IPS DF 4.7 (cell line): ENCODE measurements around the gene POLN.

Experiments
- DNase-seq: peaks from one replicate; pipeline ENCODE4 v3.0.0-alpha.2; 2013; ENCODE audit warnings: low spot score; ENCODE audit errors: extremely low read depth

The POLN gene

DNA sequence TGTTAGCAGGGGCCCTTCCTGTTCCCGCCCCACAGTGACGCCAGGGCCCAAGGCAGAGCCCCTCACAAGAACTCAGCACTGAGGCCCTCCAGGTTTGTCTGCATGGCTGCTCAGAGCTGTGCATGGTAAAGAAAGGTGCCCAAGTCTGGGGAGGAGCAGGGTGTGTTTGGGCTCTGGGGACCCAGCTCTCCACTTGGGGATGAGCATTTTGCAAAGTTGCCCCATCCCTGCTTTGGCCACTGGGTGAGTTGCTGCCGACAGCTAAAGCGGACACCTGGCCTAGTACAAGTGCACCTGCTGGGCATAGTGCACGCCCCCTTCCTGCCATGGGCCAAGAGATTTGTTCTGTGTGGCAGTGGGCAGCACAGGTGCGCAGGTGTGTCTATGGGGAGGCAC, 22.0 kb upstream of the POLN start:
- no peak for DNase-seq

DNA sequence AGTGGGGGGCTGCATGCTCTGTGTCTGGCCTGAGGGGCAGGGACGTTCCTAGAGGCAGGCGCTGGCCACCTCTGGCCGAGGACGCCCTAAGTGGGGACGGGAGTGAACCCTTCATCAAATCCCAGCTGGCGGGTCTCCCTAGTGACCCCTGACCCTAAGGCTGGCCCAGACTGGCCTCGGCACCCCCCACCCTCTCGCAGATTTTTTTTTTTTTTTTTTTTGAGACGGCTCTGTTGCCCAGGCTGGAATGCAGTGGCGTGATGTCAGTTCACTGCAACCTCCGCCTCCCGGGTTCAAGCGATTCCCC, 21.0 kb upstream of the POLN start:
- no peak for DNase-seq

DNA sequence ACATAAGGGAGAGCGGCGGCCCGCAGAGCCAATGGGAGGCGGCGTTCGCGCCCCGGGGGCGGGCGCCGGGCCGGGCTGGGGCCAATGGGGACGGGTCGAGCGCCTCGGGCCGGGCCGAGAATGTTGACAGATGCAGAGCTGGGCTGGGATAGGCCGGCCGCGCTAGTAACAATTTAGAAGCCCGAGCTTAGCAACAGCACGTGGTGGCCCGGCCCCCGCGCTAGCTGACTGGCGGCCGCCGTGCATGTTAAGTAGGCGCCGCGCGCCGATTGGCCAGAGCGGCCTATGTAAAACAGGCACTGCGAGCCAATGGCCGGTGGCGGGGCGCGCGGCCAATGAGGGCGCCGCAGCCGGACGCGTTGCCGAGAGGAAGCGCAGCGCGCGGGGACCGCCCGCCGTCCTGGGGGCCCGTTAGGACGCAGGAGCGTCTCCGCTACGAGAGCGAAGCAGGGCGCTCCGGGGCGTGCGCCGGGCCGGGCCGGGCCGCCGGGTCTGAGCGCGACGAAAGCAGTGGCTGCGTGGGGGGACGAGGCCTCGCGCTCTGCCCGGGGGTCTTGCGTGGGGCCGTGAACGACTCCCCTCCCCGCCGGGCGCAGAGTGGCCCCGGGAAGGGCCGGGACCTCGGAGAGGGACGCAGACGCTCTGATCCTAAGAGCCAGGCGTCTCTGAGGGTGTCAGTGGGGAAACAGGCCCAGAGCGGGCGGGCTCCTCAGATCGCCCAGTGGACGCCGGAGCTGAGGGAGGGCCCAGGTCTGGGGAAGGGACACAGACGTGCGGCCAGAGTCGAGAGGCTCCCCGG, 20.4 kb upstream of the POLN start:
- peak; percentile 87 for DNase-seq

DNA sequence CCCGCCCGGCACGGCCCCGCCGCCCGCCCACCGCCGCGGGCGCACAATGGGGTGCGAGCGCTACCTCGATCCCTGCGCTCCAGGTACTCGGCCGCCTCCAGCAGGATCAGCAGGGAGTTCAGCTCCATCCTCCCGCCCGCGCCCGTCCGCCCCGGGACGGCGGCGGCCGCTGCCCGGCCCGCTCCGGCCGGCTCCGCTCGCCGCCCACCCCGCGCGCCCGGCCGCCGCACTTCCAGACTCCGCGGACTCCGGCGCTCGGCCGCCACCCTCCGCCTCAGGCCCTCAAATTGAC, 19.9 kb upstream of the POLN start, which contains the start of gene MXD4:
Gene MXD4, minus strand, starts transcription at position 257 of the 292 bp plus-strand sequence. Its CDS starts 129 bp downstream, at position 128.
- no peak for DNase-seq

DNA sequence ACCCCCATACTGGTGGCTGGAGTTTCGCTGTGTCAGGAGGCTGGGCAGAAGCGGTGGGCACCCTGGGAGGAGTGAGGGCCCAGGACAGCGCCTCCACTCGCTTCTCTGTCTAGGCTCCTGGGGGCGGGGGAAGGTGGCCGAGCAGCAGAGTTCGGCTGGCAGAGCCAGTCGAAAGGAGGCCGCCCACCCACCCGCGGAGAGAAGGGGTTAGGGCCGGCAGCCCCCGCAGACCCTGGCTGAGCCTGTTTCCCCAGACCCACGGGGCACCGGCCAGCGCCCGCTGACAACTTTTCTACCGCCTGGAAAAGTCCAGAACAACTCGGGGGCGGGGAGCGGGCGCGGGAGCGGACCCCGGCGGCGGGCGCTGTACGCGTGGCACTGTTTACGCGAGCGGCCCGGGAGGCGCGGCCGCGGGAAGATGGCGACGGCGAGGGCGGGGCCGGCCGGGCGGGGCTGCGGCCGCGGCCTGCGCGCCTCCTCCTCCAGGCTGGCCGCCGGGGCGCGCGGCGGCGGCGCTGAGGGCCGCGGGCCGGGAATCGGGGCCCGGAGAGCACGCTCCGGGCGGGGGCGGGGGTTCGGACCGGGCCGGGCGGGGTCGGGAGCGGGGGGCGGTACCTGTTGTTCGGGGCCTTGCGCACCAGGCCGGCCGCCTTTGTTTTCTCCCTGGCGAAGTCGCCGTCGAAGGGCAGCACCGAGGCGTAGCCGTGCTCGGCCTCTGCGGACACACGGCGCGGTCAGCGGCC, 19.4 kb upstream of the POLN start:
- no peak for DNase-seq

DNA sequence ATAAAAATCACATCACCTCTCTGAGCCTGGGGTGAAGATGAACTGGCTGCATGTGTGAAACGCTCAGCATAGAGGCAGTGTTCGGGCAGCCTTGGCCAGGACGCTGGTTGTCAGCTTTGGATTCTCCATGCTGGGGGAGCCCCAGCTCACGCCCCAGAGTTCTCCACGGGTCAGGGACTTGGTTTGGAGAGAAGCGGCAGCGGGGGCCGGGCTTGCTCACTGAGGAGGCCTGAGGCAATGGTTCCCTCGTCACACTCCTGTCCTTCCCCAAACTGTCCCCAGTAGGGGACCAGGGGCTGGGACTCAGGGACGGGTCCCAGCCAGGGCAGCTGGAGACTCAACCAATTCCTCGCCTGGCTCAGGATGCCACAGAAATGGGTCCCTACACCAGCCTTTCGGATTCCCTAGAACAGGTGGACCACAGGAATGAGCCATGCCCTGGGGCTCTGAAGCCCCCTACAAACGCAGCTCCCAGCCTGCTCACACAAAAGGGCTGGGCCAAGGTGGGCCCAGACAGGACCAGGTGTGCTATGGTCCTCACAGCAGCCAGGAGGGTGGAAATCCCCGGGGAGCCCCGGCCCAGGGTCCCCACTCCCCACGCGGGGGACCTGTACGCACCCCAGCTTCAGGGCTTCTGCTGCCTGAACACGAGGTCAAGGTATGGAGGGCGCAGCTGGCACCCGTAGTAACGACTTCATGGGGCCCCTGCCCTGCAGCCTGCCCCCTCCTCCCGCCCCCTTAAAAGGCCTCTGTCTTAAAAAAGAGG, 18.6 kb upstream of the POLN start:
- DNase-seq: no peak

DNA sequence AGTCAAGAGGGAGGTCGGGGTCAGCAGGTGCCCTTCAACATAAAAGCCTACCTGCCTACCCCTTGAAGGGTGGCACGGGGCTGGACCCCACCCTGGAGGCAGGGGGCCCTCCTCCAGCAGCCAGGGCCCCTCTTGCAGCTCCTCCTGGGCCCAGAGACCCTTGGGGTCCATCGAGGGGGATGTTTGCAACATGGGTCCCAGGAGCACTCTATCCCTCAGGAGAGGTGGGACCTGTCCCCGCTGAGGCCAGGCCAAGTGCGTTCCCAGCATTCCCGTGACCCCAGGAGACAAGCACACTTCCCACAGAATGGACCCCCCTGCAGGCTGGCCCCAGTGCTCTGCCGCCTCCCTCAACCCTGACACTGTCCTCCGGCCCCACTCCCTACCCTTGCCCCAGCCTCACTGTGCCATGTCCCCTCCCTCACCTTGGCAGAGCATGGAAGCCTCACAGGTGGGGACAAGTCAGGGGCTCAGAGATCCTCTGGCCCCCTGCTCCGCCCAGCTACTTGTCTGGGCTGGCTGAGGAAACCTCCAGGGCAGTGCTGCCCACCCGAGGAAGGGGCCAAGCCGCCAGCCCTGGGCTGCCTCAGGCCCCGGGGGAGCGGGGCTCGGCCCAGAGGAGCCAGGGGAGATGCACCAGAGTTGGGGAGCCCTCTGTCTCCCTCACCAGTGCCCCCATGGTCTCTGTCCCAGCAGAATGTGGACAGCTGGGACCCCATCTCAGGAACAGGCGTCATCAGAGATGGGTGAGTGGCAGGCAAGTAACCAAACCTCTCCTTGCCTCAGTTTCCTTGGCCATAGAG, 17.8 kb upstream of the POLN start:
- no peak for DNase-seq

DNA sequence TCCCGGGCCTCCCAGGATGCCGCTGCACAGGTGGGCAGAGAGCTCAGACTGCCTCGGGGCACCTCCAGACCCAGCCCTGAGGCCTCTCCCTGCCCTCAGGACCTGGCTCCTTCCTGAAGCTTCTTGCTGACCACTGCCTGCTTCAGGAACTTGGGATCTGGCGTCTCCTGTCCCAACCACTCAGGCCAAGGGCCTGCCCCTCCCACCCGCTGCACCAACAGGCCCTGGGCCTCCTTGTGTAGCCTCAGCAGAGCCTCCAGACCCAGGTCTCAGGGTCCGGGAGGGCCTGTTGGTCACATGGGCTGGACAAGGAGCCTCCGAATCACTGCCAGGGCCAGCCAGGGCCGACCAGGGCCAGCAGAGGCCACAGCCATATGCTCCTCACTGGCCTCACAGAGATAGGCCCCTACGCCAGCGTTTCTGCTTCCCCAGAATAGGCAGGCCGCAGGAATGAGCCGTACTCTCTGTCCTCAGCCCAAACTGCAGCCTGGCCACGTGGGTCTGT, 17.2 kb upstream of the POLN start:
- DNase-seq: no peak

DNA sequence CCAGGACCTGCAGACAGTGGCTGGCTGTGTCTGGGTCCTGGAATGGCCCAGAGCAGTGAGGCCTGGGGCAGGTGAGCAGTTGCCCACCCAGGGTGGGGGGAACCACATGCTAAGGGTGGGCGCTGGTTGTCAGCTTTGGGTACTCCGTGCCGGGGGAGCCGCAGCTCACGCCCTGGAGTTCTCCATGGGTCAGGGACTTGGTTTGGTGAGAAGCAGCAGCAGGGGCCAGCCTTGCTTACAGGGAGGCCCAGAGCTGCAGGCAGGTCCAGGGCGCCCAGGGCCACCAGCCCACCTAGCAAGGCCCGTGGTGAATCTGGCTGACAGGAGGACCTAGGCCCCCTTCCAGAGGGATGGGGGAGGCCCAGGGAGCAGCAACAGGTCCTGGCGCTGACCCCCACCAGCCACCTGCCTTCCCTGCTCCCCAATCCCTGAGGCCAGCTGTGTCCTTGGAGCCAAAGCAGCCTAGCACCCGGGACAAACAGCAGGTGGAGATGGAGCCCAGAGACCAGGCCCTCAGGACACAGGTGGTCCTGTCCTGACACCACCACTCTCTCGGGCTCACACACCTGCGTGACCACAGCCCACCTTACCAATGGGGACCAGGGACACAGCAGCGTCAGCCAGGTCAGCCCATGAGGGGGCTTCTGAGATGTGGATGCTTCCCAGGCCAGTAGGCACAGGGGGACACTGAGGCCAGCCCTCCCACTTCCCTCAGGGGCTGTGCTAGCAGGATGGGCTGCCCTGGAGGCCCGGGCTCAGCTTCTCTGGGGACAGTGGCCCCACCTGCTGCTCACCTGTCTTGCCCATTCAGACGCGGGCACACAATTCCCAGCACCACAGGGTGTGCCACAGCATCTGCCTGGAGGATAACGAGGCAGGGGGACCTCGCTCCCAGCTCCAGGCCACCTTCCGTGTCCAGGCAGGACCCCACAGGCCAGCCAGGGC, 16.4 kb upstream of the POLN start:
- no peak for DNase-seq

DNA sequence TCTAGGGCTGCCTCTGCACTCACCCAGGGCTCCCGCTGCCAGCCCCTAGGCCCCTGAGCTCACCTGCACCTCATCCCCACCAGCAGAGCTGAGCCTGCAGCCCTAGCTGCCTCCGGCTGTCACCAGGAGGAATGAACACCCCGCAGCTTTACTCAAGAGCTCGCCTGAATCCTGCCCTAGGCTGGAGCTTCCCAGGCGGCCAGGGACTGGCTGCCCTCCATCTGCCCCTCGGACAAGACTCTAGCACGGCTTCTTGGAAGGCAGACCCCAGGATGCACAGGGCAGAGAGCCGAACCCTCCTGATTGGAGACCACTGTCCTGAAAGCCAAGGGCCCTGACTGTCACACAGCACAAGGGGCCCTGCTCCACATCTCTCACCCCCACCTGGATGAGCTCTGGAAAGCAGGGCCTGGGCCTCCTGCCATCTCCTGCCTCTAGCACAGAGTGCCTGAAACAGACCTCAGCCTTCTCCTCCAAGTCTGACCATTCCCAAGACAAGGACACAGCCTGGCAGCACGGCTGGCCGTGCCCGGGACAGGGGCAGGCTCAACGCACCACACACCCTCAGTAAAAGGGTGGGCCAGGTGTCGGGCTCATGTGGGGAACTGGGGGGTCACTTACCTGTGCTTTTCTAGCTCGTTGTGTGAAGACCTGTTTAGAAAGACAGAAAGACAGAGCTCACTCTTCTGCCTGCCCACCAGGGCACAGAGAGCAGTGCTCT, 15.6 kb upstream of the POLN start:
- no peak for DNase-seq

DNA sequence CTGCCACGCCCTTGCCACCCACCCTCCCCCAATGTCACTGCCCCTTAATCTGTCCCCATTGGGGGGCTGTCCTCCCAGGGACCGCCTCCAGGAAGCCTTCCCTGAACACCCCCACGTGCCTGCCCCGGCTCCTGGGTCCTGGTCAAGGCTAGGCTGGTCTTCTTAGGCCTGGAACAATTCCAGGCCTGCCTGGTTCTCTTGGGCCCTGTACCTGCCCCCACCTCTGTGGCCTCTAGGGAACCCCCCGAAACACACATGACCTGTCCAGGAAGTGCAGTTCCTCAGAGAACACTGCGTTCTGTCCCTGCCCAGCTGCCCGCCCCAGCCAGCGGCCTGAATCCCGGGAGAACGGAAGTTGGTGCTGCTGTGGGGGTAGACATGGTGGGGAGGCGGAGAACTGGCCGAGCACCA, 14.9 kb upstream of the POLN start:
- DNase-seq: no peak

DNA sequence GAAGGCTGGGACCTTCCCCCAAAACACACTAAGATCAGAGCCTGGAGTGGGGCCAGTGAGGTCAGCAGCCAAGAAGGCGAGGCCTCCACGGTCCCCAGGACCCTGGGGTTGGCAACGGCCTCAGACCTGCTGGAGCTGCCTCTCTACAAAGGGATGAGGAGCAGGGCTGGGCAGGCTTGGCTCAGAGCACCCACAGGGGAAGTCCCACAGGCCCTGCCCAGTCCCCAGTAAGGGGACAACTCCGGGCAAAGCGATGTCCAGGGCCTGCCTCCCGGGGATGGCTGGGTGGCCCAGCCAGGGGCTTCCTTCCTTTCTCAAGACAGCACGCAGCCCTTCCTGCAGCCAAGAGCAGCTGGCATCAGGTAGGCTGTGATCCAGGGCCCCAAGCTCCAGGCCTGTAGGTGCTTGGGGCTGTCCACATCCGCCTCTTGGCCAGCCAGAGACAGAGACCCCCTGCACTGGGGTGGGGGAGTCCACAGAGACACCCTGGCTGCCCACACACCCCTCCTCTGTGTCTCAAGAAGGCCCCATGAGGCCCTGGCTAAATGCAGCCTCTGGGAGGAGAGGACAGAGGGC, 14.3 kb upstream of the POLN start:
- DNase-seq: no peak

DNA sequence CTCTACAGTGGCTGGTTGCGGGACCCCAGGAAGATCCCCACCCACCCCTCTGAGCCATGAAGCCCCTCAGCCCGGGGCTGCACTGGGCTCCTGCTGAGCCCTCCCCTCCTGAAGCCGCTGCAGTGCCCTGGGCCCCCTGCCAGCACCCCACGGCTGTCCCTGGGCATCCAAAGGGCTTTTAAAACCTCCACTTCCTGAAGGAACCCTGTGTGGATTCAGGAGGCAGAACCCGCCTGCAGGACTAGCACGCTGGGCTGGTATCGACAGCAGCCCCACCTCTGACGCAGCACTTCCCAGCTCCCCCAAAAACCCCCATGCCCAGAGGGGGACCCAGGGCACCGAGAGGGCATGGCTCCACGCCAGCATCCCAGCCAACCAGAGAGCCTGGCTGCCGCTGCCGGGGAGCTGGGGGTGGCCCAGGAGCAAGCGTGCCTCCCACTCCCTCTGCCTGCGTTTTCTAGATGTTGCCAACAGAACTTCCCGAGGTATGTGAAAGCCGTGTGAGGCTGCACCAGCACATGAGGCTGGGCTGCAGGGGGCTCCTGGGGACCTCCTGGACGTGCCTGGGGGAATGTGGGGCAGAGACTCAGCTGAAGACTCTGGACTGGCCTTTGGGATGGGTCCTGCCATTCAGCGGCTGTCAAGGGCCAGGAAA, 13.7 kb upstream of the POLN start:
- DNase-seq: no peak

DNA sequence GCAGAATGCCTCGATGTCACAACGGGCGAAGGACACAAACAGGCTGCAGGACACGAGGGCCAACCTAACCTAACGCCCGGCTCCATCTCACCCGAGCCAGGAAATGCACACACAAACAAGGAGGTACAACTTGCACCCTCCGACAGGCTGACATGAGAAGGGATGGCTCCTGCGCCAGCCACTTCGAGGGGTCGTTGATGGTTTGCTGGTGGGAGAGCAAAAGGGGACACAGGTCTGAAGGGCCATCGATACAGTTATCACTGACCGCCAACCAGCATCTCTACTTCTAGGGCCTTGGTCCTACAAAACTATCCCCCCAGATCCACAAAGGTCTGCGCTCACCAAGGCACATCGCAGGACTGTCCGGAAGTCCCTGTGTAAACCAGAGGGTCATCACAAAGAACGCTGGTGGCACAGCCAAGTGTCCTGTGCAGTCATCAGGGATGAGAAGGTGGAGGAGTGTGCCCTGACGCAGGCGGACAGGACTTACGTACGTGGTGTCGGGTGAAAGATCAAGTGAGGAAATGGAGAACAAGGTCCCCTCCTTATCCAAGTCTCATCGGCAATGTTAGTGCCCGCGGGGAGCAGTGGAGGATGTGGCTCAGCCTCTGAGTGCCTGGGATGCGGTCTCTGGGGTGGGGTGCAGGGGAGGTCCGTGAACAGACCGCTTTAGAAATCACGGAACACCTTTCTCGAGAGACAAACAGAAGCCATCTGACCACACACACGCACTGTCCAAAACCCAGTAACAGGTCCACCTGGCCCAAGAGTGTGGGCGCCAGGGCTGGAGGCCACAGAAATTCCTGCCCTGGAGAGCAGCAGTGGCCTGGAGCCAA, 13.0 kb upstream of the POLN start:
- no peak for DNase-seq

DNA sequence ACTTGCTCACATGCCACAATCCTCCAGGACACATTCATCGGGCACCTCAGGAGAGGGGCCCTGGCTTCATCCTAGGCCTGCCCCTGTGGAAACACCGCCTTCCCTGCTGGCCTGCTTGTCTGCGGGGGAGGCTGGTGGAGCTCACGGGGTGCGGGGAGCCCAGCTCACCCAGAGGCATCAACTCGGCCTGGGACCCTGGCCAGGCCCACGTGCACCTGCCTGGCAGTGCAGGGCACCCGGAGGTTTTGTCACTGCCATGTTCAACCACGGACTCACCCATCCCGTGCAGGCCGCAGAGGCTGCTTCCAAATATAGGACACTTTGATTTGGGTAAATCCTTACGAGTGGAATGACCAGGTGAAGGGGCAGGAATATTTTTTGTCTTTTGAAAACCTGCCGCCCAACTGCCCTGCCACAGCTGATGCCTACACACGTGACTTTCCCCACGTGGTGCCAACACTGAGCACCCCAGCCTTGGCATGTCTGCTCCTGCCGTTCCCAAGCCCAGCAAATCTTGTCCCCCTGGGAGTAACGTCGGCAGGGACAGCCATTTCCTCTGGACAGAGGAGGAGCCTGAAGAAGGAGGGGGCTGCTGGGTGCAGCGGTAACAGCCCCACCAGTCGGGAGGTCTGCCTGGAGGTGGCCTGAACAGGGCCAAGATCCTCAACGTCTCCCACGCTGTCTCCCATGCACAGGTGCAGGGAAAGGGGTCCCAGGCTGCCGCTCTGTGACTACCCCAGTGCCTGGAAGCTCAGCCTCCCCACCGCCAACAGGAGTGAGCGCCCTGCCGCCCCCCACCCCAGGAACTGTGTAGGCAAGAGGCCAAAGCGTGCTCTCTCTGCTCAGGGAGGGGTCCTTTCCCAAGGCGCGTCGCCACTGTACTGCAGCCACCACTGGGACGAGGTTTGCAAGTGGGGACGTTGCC, 11.5 kb upstream of the POLN start:
- DNase-seq: no peak

DNA sequence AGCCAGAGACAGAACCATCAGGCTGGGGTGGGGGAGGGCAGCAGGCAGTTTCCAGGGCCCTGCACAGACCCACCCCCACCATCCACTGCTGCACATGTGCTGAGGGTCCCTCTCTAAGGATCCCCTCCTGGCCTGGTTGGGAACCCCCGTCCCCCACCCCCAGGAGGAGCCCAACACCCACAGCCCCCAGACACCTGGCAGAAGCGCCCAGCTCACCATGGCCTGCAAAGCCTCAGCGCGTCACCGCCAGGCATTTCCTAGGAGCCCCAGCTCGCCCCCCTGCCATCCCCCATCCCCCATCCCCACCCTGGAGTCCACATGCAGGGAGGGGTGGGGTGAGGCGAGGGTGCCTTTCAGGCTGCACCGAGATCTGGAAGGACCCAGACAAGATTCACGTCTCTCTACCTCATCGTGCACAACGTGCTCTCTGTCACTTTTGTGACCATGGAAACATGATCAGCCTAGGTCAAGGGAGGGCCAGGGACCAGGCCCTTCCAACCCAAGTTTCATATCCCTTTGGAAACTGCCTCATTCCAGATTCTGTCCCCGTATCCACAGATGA, 10.7 kb upstream of the POLN start:
- no peak for DNase-seq
